CD14-positive monocyte (primary cell): ENCODE data around the gene PLS3. TPM values are rescaled to one million over a fixed set of nuclear protein-coding genes. Genes with fewer than 3 reads are reported as not detected.

ENCODE experiments used
- DNase-seq, 3 donors: peaks; one replicate each; pipeline ENCODE4 v3.0.0-alpha.2; 2011 to 2022
- H2AFZ ChIP-seq: 2 replicates; pipeline ENCODE4 v1.6.0; 2012; ENCODE audit warnings: mild to moderate bottlenecking, low read depth, low read length, inconsistent platforms; ENCODE audit not compliant: insufficient read depth, poor library complexity, severe bottlenecking
- H3K27ac ChIP-seq, 2 donors: 1 replicate in 1 of 2; 2 replicates in 1 of 2; pipeline ENCODE4 v1.5.1; 2012 to 2013; ENCODE audit warnings: low read length in 2 of 2, control low read depth in 1 of 2, inconsistent platforms in 1 of 2, low read depth in 1 of 2, mild to moderate bottlenecking in 1 of 2
- H3K27me3 ChIP-seq, 2 donors: one replicate each; pipeline versions ENCODE4 v1.6.0 to v1.6.1; 2011 to 2013; ENCODE audit warnings: low read length in 2 of 2; ENCODE audit not compliant: control insufficient read depth in 2 of 2, insufficient read depth in 2 of 2
- H3K36me3 ChIP-seq, 2 donors: replicated peaks in 1 of 2; 1 replicate in 1 of 2; 2 replicates in 1 of 2; pipeline versions ENCODE4 v1.5.1 to v1.6.1; 2012 to 2013; ENCODE audit warnings: low read length in 2 of 2, control low read depth in 1 of 2, inconsistent platforms in 1 of 2, mild to moderate bottlenecking in 1 of 2; ENCODE audit not compliant: insufficient read depth in 2 of 2, control insufficient read depth in 1 of 2
- H3K4me1 ChIP-seq, 2 donors: 1 replicate in 1 of 2; 2 replicates in 1 of 2; pipeline versions ENCODE4 v1.5.1 to v1.6.1; 2012 to 2013; ENCODE audit warnings: low read length in 2 of 2, control low read depth in 1 of 2, inconsistent platforms in 1 of 2, mild to moderate bottlenecking in 1 of 2, moderate library complexity in 1 of 2; ENCODE audit not compliant: insufficient read depth in 2 of 2, control insufficient read depth in 1 of 2
- H3K4me2 ChIP-seq: replicated peaks from 2 replicates; pipeline ENCODE3; 2012; ENCODE audit warnings: low read length, moderate library complexity, mild to moderate bottlenecking; ENCODE audit not compliant: poor library complexity, severe bottlenecking; ENCODE audit errors: extremely low read depth
- H3K4me3 ChIP-seq, 3 experiments: fragments of 200-600 bp in 1 of 3; sonication (generic) in 1 of 3; replicated peaks in 1 of 3; 1 replicate in 2 of 3; 2 replicates in 1 of 3; pipeline ENCODE4 v1.5.1; 2011 to 2013; ENCODE audit warnings: low read length in 3 of 3, mild to moderate bottlenecking in 3 of 3, control low read depth in 2 of 3, low read depth in 2 of 3, inconsistent platforms in 1 of 3, moderate library complexity in 1 of 3
- H3K79me2 ChIP-seq: 2 replicates; pipeline ENCODE4 v1.6.0; 2012; ENCODE audit warnings: mild to moderate bottlenecking, control low read depth, inconsistent platforms, low read length, moderate library complexity; ENCODE audit not compliant: insufficient read depth
- H3K9ac ChIP-seq: 2 replicates; pipeline ENCODE4 v1.6.0; 2017; ENCODE audit warnings: low read length, mild to moderate bottlenecking; ENCODE audit not compliant: insufficient read depth, poor library complexity, severe bottlenecking
- H3K9me3 ChIP-seq, 2 donors: replicated peaks in 1 of 2; 1 replicate in 1 of 2; 2 replicates in 1 of 2; pipeline versions ENCODE4 v1.5.1 to v1.6.1; 2012 to 2013; ENCODE audit warnings: low read length in 2 of 2, control low read depth in 1 of 2; ENCODE audit not compliant: control insufficient read depth in 1 of 2, insufficient read depth in 1 of 2
- H4K20me1 ChIP-seq: 2 replicates; pipeline ENCODE4 v1.6.0; 2012; ENCODE audit warnings: mild to moderate bottlenecking, low read length, control low read depth, moderate library complexity; ENCODE audit not compliant: insufficient read depth
- H3K27ac Mint-ChIP-seq, 7 donors: one replicate each; pipeline ENCODE4 v1.8.0; 2020; ENCODE audit warnings: mild to moderate bottlenecking in 7 of 7, mixed read lengths in 7 of 7, moderate library complexity in 6 of 7, inconsistent platforms in 2 of 7
- H3K27me3 Mint-ChIP-seq, 3 donors: one replicate each; pipeline ENCODE4 v1.8.0; 2021 to 2022; ENCODE audit warnings: low read depth in 3 of 3, mild to moderate bottlenecking in 3 of 3, mixed read lengths in 3 of 3, moderate library complexity in 3 of 3, inconsistent platforms in 1 of 3
- H3K36me3 Mint-ChIP-seq, 2 donors: one replicate each; pipeline ENCODE4 v1.8.0; 2020; ENCODE audit warnings: mixed read lengths in 2 of 2, inconsistent platforms in 1 of 2, mild to moderate bottlenecking in 1 of 2
- H3K4me1 Mint-ChIP-seq: one replicate; pipeline ENCODE4 v1.8.0; 2020; ENCODE audit warnings: mild to moderate bottlenecking, mixed read lengths
- H3K4me3 Mint-ChIP-seq, 2 donors: one replicate each; pipeline ENCODE4 v1.8.0; 2020; ENCODE audit warnings: mild to moderate bottlenecking in 2 of 2, mixed read lengths in 2 of 2, moderate library complexity in 1 of 2
- H3K9me3 Mint-ChIP-seq, 7 donors: one replicate each; pipeline ENCODE4 v1.8.0; 2020 to 2022; ENCODE audit warnings: mixed read lengths in 7 of 7, mild to moderate bottlenecking in 6 of 7, moderate library complexity in 6 of 7, inconsistent platforms in 2 of 7
- WGBS: methylation state at CpG from one replicate; pipeline ENCODE4 v1.1.5; 2013; ENCODE audit warnings: missing lambda C conversion rate; ENCODE audit not compliant: insufficient coverage; 5-methylcytosine and 5-hydroxymethylcytosine counted together
- intact Hi-C, 2 donors: fragments of 100-400 bp; cut with micrococcal nuclease; formaldehyde crosslinking; loops; one replicate each; pipeline versions ENCODE4 v1.15.0 to v1.15.1; 2023
- polyA plus RNA-seq, 3 donors: library from polyadenylated mRNA; depleted of rRNA in 1 of 3; unstranded in 2 of 3; stranded (reverse) in 1 of 3; fragments of 300-500 nt in 2 of 3; fragments of >200 nt in 1 of 3; fragmentation: Illumina TruSeq in 2 of 3; gene quantifications; 1 replicate in 2 of 3; 2 replicates in 1 of 3; pipeline ENCODE4 v1.2.3, GENCODE V29; 2012 to 2021
- TF ChIP-seq, protein P1 (sequence below): fragments of 200-600 bp; IDR thresholded peaks from one replicate; pipeline ENCODE4 v1.8.0; 2022; ENCODE audit warnings: antibody characterized with exemption, mild to moderate bottlenecking

PLS3 gene
- polyA plus RNA-seq, 3 donors: 0.16 TPM; not detected in 2

DNA sequence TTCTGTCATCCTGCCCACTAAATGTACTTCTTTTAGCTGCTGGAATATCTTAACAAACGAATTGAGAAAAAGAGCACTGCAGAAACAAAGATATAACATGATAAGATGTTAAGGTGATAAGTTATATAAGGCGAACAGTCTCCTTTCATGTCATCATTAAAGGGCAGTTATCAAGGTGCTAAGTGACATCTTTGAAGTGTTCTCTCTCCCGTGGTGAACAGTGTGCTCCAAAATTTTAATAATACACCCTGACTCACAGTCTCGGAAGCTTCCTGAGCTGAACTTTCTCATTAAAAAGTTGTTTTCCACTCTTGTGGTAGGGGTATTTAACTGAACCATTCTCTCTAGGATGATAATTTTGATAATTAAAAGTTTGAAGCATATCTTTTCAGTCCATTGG lies 61.6 kb downstream of the PLS3 start:
- Mint-ChIP-seq H3K9me3 (peaks cover 0 to 2% (median 0%) of the 10 kb centered on the region in 7 donors), H3K36me3 (no peaks in the 10 kb centered on the region), H3K27ac (no peak overlapping the region), H3K4me1 (no peaks in the 10 kb centered on the region), H3K27me3 (peaks cover 0 to 11% (median 0%) of the 10 kb centered on the region in 3 donors), H3K4me3 (no peak overlapping the region)
- H3K4me3 ChIP-seq: no peak overlapping the region
- intact Hi-C loops: no loop called here
- H4K20me1 ChIP-seq: no peaks in the 10 kb centered on the region
- H3K9me3 ChIP-seq: no peaks in the 10 kb centered on the region
- no peaks in the 10 kb centered on the region for H3K36me3 ChIP-seq
- no peaks in the 10 kb centered on the region for H3K4me1 ChIP-seq
- no peak for DNase-seq
- H3K4me2 ChIP-seq: no peak overlapping the region
- H3K9ac ChIP-seq: no peak overlapping the region
- H2AFZ ChIP-seq: no peak overlapping the region
- peaks cover 0 to 2% of the 10 kb centered on the region in 2 donors for H3K27me3 ChIP-seq
- H3K27ac ChIP-seq: no peak overlapping the region
- TF ChIP-seq, protein P1, sequence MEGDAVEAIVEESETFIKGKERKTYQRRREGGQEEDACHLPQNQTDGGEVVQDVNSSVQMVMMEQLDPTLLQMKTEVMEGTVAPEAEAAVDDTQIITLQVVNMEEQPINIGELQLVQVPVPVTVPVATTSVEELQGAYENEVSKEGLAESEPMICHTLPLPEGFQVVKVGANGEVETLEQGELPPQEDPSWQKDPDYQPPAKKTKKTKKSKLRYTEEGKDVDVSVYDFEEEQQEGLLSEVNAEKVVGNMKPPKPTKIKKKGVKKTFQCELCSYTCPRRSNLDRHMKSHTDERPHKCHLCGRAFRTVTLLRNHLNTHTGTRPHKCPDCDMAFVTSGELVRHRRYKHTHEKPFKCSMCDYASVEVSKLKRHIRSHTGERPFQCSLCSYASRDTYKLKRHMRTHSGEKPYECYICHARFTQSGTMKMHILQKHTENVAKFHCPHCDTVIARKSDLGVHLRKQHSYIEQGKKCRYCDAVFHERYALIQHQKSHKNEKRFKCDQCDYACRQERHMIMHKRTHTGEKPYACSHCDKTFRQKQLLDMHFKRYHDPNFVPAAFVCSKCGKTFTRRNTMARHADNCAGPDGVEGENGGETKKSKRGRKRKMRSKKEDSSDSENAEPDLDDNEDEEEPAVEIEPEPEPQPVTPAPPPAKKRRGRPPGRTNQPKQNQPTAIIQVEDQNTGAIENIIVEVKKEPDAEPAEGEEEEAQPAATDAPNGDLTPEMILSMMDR: no peak
- H3K79me2 ChIP-seq: no peaks in the 10 kb centered on the region
- WGBS: no CpG with 5 or more reads among the region's 4 CpGs

GRCh38 chrX:115624916-115625315 lies 63.9 kb downstream of the PLS3 start:
- no peaks in the 10 kb centered on the region for H3K4me1 Mint-ChIP-seq
- Histone ChIP-seq H3K4me1 (no peaks in the 10 kb centered on the region), H3K9me3 (no peaks in the 10 kb centered on the region), H3K27ac (no peak overlapping the region), H4K20me1 (no peaks in the 10 kb centered on the region), H3K27me3 (peaks cover 0 to 2% of the 10 kb centered on the region in 2 donors), H3K4me3 (no peak overlapping the region), H3K79me2 (no peaks in the 10 kb centered on the region), H3K9ac (no peak overlapping the region), H2AFZ (no peak overlapping the region), H3K4me2 (no peak overlapping the region), H3K36me3 (no peaks in the 10 kb centered on the region)
- TF ChIP-seq, protein P1: no peak
- H3K9me3 Mint-ChIP-seq: peaks cover 0 to 2% (median 0%) of the 10 kb centered on the region in 7 donors
- no CpG with 5 or more reads among the region's 1 CpG for WGBS
- intact Hi-C loops: no loop called here
- H3K36me3 Mint-ChIP-seq: no peaks in the 10 kb centered on the region
- no peak for DNase-seq
- H3K4me3 Mint-ChIP-seq: no peak overlapping the region
- H3K27ac Mint-ChIP-seq: no peak overlapping the region
- peaks cover 0 to 7% (median 0%) of the 10 kb centered on the region in 3 donors for H3K27me3 Mint-ChIP-seq
